LNCaP clone FGC (cell line): Measurements from ENCODE around the gene RALGPS1.

Experiments
- DNase-seq: peaks from one replicate; pipeline ENCODE4 v3.0.0-alpha.2; 2011; ENCODE audit warnings: low read depth
- H3K4me3 ChIP-seq: 2 replicates; pipeline ENCODE4 v1.5.1; 2011; ENCODE audit warnings: mild to moderate bottlenecking, low read depth, low read length, control low read depth
- CTCF ChIP-seq: IDR thresholded peaks from 2 replicates; pipeline ENCODE4 v1.5.1; 2012; ENCODE audit warnings: mild to moderate bottlenecking; ENCODE audit not compliant: control insufficient read depth, insufficient read depth; ENCODE audit errors: extremely low read depth

The RALGPS1 gene

DNA sequence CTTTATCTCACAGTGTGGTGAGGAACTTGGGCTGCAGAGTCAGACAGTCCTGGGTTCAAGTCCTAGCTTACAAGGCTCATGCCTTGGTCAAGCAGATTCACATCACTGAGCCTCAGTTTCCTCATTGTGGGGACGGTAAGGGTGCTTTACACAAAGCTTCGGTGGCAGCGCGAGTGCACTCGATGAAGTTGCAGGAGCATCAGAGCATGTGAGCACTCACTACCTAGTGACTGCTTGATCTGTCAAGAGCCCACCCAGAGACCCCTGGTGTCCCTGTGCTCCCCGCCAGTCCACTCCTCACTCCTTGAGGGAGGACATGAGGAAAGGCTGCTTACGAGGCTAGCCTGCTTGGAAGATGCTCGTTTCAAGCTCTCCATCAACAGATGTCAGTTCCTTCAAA, 293.8 kb downstream of the RALGPS1 start:
- no peak for DNase-seq
- no peak overlapping the region for H3K4me3 ChIP-seq
- no peak for TF ChIP-seq CTCF

GRCh38 chr9:127209220-127209619, 294.6 kb downstream of the RALGPS1 start:
- no peak for DNase-seq
- no peak for TF ChIP-seq CTCF
- no peak overlapping the region for H3K4me3 ChIP-seq

DNA sequence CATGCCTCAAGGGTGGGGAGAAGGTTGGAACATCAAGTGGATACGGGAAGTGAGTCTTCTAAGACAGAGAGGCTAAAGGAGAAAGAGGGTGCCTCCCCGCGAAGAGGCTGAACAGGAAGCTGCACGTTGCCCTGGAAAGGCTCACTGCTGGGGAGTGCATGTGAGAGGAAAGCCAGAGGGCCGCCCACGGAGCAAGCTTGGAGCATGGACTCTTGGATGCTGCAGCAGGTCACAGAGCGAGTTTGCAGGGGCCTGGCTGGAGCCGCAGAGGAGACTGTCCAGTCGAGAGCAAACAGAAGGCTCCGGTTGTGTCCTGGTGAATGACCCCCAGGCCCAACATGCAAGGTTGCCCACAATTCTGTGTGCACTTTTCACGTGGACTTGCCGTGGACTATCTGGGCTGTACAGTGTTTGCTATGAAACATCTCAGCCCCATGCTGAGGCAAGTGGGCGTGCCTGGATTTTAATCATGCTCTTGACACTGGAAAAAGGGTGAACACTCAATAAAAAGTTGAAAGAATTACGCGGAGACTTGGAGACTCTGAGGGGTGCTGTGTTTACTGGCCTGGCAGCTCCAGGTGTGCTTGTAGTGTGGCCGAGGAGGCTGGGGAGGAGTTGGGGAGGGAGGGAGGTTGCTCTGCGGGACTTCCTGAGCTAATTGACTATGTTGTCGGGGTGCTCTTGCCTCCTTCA, 295.5 kb downstream of the RALGPS1 start:
- TF ChIP-seq CTCF = no peak
- no peak for DNase-seq

GRCh38 chr9:127210851-127211730, 296.5 kb downstream of the RALGPS1 start:
- no peak for DNase-seq
- TF ChIP-seq CTCF = no peak
- H3K4me3 ChIP-seq = no peak overlapping the region

More for the DNA sequence above, 295.5 kb downstream of the RALGPS1 start:
- H3K4me3 ChIP-seq = no peak overlapping the region

- no peak overlapping the region for H3K4me3 ChIP-seq
- no peak for TF ChIP-seq CTCF
- no peak for DNase-seq
Observed at GRCh38 chr9:127211983-127212382, 297.4 kb downstream of the RALGPS1 start.

GRCh38 chr9:127212453-127212852, 297.9 kb downstream of the RALGPS1 start:
- no peak for TF ChIP-seq CTCF
- no peak for DNase-seq
- H3K4me3 ChIP-seq = no peak overlapping the region
